Endometrium (tissue), 2 donors: ENCODE measurements around the gene ADGRL2.
A peak's percentile ranks its signal among the peaks of the same experiment; 100 is the strongest.

Source experiments
- FAIRE-seq: peaks from 2 replicates; lab custom pipeline; 2012; peaks lifted over from hg19 to GRCh38; lab: Jason Lieb, UNC
- donor health status: control.
- donor health status: control.

ADGRL2 gene

GRCh38 chr1:81806432-81806770 lies 5.7 kb downstream of the ADGRL2 start:
- no peak for FAIRE-seq

- FAIRE-seq, result no peak
Observed at GRCh38 chr1:81808760-81809159, 8.0 kb downstream of the ADGRL2 start.

- FAIRE-seq, result no peak
Observed at GRCh38 chr1:81809808-81810207, 9.1 kb downstream of the ADGRL2 start.

- no peak for FAIRE-seq
Observed at GRCh38 chr1:81811757-81812371, 11.1 kb downstream of the ADGRL2 start.

GRCh38 chr1:81812712-81813111 lies 12.0 kb downstream of the ADGRL2 start:
- FAIRE-seq, result peak; percentile 35

- no peak for FAIRE-seq
Observed at GRCh38 chr1:81813691-81814090, 13.0 kb downstream of the ADGRL2 start.

- FAIRE-seq, result peak; percentile 18
Observed at GRCh38 chr1:81819613-81820012, 18.9 kb downstream of the ADGRL2 start.

- FAIRE-seq, result no peak
Observed at GRCh38 chr1:81820765-81821164, 20.0 kb downstream of the ADGRL2 start.

GRCh38 chr1:81823082-81823481 lies 22.3 kb downstream of the ADGRL2 start:
- no peak for FAIRE-seq

- FAIRE-seq, result no peak
Observed at GRCh38 chr1:81824759-81825158, 24.0 kb downstream of the ADGRL2 start.

- FAIRE-seq, result no peak
Observed at GRCh38 chr1:81827942-81828341, 27.2 kb downstream of the ADGRL2 start.

- FAIRE-seq, result no peak
Observed at GRCh38 chr1:81832573-81832972, 31.8 kb downstream of the ADGRL2 start.

- FAIRE-seq, result no peak
Observed at GRCh38 chr1:81833722-81834121, 33.0 kb downstream of the ADGRL2 start.

- peak; percentile 64 for FAIRE-seq
Observed at GRCh38 chr1:81834268-81834667, 33.5 kb downstream of the ADGRL2 start.

- FAIRE-seq, result no peak
Observed at GRCh38 chr1:81834921-81835698, 34.4 kb downstream of the ADGRL2 start.

GRCh38 chr1:81836007-81836626 lies 35.4 kb downstream of the ADGRL2 start:
- FAIRE-seq, result no peak

- no peak for FAIRE-seq
Observed at GRCh38 chr1:81838600-81839218, 38.0 kb downstream of the ADGRL2 start.

- FAIRE-seq, result no peak
Observed at GRCh38 chr1:81840805-81841204, 40.1 kb downstream of the ADGRL2 start.

GRCh38 chr1:81841795-81842194 lies 41.1 kb downstream of the ADGRL2 start:
- FAIRE-seq, result no peak

GRCh38 chr1:81844477-81844876 lies 43.7 kb downstream of the ADGRL2 start:
- FAIRE-seq, result no peak

GRCh38 chr1:81846630-81847029 lies 45.9 kb downstream of the ADGRL2 start:
- no peak for FAIRE-seq

GRCh38 chr1:81847063-81847462 lies 46.3 kb downstream of the ADGRL2 start:
- no peak for FAIRE-seq
